Natural killer cell (primary cell): ENCODE results near the gene TNFAIP8L1. TPM values are rescaled to one million over a fixed set of nuclear protein-coding genes. Genes with fewer than 3 reads are reported as not detected.

Experiments used
- ATAC-seq, 3 donors: fragments of 150-1000 bp in 2 of 3; fragments of 200-7000 bp in 1 of 3; cut with Tn5 transposase; 1 replicate in 1 of 3; 2 replicates in 2 of 3; pipeline ENCODE4 v1.10.0; 2021; ENCODE audit warnings: mild to moderate bottlenecking in 2 of 3, moderate library complexity in 2 of 3
- DNase-seq, 2 donors: peaks; one replicate each; pipeline versions ENCODE4 v3.0.0 to v3.0.0-alpha.2; 2013 to 2021; ENCODE audit warnings: mixed read lengths in 1 of 2
- H3K27ac ChIP-seq: one replicate; pipeline ENCODE4 v1.5.1; 2013; ENCODE audit warnings: mild to moderate bottlenecking, low read length
- H3K27me3 ChIP-seq: one replicate; pipeline ENCODE4 v1.6.1; 2013; ENCODE audit warnings: low read length; ENCODE audit not compliant: control insufficient read depth, insufficient read depth
- H3K36me3 ChIP-seq: one replicate; pipeline ENCODE4 v1.6.1; 2013; ENCODE audit warnings: low read length; ENCODE audit not compliant: control insufficient read depth, insufficient read depth
- H3K4me1 ChIP-seq: one replicate; pipeline ENCODE4 v1.6.1; 2013; ENCODE audit warnings: low read length; ENCODE audit not compliant: control insufficient read depth, insufficient read depth
- H3K4me3 ChIP-seq: one replicate; pipeline ENCODE4 v1.5.1; 2013; ENCODE audit warnings: low read length
- H3K9me3 ChIP-seq: one replicate; pipeline ENCODE4 v1.6.1; 2013; ENCODE audit warnings: low read length; ENCODE audit not compliant: control insufficient read depth, insufficient read depth
- H3K27ac Mint-ChIP-seq, 2 donors: one replicate each; pipeline ENCODE4 v1.8.0; 2022; ENCODE audit warnings: mild to moderate bottlenecking in 2 of 2, mixed read lengths in 2 of 2, moderate library complexity in 1 of 2
- H3K27me3 Mint-ChIP-seq, 2 donors: one replicate each; pipeline ENCODE4 v1.8.0; 2022; ENCODE audit warnings: low read depth in 2 of 2, mixed read lengths in 2 of 2
- H3K36me3 Mint-ChIP-seq: one replicate; pipeline ENCODE4 v1.8.0; 2022; ENCODE audit warnings: mixed read lengths
- H3K4me1 Mint-ChIP-seq, 2 donors: one replicate each; pipeline ENCODE4 v1.8.0; 2022; ENCODE audit warnings: mixed read lengths in 2 of 2
- H3K4me3 Mint-ChIP-seq: one replicate; pipeline ENCODE4 v1.8.0; 2022; ENCODE audit warnings: mild to moderate bottlenecking, moderate library complexity, mixed read lengths
- H3K9me3 Mint-ChIP-seq, 2 donors: one replicate each; pipeline ENCODE4 v1.8.0; 2022; ENCODE audit warnings: mixed read lengths in 2 of 2
- CTCF ChIP-seq: fragments of 200-600 bp; IDR thresholded peaks from one replicate; pipeline ENCODE4 v1.8.0; 2022; ENCODE audit warnings: antibody characterized with exemption
- WGBS: methylation state at CpG from one replicate; pipeline ENCODE4 v1.1.7; 2013; ENCODE audit warnings: missing lambda C conversion rate; ENCODE audit not compliant: insufficient coverage; 5-methylcytosine and 5-hydroxymethylcytosine counted together
- intact Hi-C: fragments of 100-400 bp; cut with micrococcal nuclease; formaldehyde crosslinking; loops from one replicate; pipeline ENCODE4 v1.14.2; 2022
- total RNA-seq, 4 donors: library from RNA; stranded (reverse); fragments of 120-200 nt in 1 of 4; gene quantifications; one replicate each; pipeline versions ENCODE4 v1.2.3 to v1.2.4, GENCODE V29; 2013 to 2022

Gene TNFAIP8L1
- total RNA-seq, 3 donors from 2014 or later (not counting 1 experiment from before 2014, with no cell fraction given), result 8.5 to 13.5 (median 13.3) TPM

GRCh38 chr19:4606921-4607678 lies 32.2 kb upstream of the TNFAIP8L1 start:
- no peak overlapping the region for H3K27ac Mint-ChIP-seq
- H3K9me3 Mint-ChIP-seq, result no peaks in the 10 kb centered on the region
- Histone ChIP-seq H3K27ac (no peak overlapping the region), H3K9me3 (no peaks in the 10 kb centered on the region), H3K36me3 (no peaks in the 10 kb centered on the region), H3K27me3 (no peaks in the 10 kb centered on the region), H3K4me3 (no peak overlapping the region), H3K4me1 (peaks cover 8% of the 10 kb centered on the region)
- WGBS, result 18% methylated on average over 35 of the region's 35 CpGs
- H3K4me1 Mint-ChIP-seq, result peaks cover 0 to 5% of the 10 kb centered on the region in 2 donors
- no peak overlapping the region for H3K4me3 Mint-ChIP-seq
- no peaks in the 10 kb centered on the region for H3K36me3 Mint-ChIP-seq
- DNase-seq (no peak), ATAC-seq (peak in 1 of 3 donors; percentile 38)
- no peak for TF ChIP-seq CTCF
- intact Hi-C loops, result no loop called here
- H3K27me3 Mint-ChIP-seq, result peaks cover 14 to 18% of the 10 kb centered on the region in 2 donors

GRCh38 chr19:4609878-4610511 lies 29.3 kb upstream of the TNFAIP8L1 start:
- Mint-ChIP-seq H3K4me1 (peaks cover 0 to 5% of the 10 kb centered on the region in 2 donors), H3K27ac (no peak overlapping the region), H3K4me3 (no peak overlapping the region), H3K27me3 (peaks cover 14 to 18% of the 10 kb centered on the region in 2 donors), H3K36me3 (no peaks in the 10 kb centered on the region), H3K9me3 (no peaks in the 10 kb centered on the region)
- Histone ChIP-seq H3K36me3 (no peaks in the 10 kb centered on the region), H3K4me1 (peaks cover 8% of the 10 kb centered on the region), H3K9me3 (no peaks in the 10 kb centered on the region), H3K27ac (no peak overlapping the region), H3K4me3 (no peak overlapping the region), H3K27me3 (no peaks in the 10 kb centered on the region)
- WGBS, result 10% methylated on average over 15 of the region's 15 CpGs
- TF ChIP-seq CTCF, result no peak
- ATAC-seq (no peak), DNase-seq (no peak)
- intact Hi-C loops, result no loop called here

- Histone ChIP-seq H3K36me3 (no peaks in the 10 kb centered on the region), H3K4me1 (peaks cover 4% of the 10 kb centered on the region), H3K27ac (no peak overlapping the region), H3K27me3 (no peaks in the 10 kb centered on the region), H3K9me3 (no peaks in the 10 kb centered on the region), H3K4me3 (no peak overlapping the region)
- Mint-ChIP-seq H3K4me3 (no peak overlapping the region), H3K9me3 (no peaks in the 10 kb centered on the region), H3K27me3 (peaks cover 12 to 15% of the 10 kb centered on the region in 2 donors), H3K27ac (no peak overlapping the region), H3K36me3 (no peaks in the 10 kb centered on the region), H3K4me1 (no peaks in the 10 kb centered on the region)
- DNase-seq (no peak), ATAC-seq (no peak)
- WGBS, result 91% methylated on average over 5 of the region's 8 CpGs
- no peak for TF ChIP-seq CTCF
- intact Hi-C loops, result no loop called here
Observed at GRCh38 chr19:4613254-4613751, 26.0 kb upstream of the TNFAIP8L1 start.
